ENCODE results near the gene PODXL.

The PODXL gene

GRCh38 chr7:131556053-131556908 is at the start of gene PODXL:
TSS of gene PODXL (minus strand) at chr7:131556628. CDS start at chr7:131556359, 269 bp downstream.
- peak; percentile 11 for DNase-seq (ENCODE audit: low read depth)

GRCh38 chr7:131605280-131605878 is 49.0 kb upstream of the PODXL start:
- no peak for DNase-seq (ENCODE audit: low read depth)

GRCh38 chr7:131604841-131605279 is 48.4 kb upstream of the PODXL start:
- no peak for DNase-seq (ENCODE audit: low read depth)

- DNase-seq (ENCODE audit: low read depth) = no peak
These were observed 47.5 kb upstream of the PODXL start for GRCh38 chr7:131603932-131604331.

- no peak for DNase-seq (ENCODE audit: low read depth)
These were observed 46.6 kb upstream of the PODXL start for GRCh38 chr7:131602994-131603372.

GRCh38 chr7:131602304-131602993 is 46.0 kb upstream of the PODXL start:
- DNase-seq (ENCODE audit: low read depth) = no peak

GRCh38 chr7:131600085-131600881 is 43.9 kb upstream of the PODXL start:
- no peak for DNase-seq (ENCODE audit: low read depth)

GRCh38 chr7:131596785-131597184 is 40.4 kb upstream of the PODXL start:
- DNase-seq (ENCODE audit: low read depth) = no peak

- DNase-seq (ENCODE audit: low read depth) = no peak
These were observed 39.3 kb upstream of the PODXL start for GRCh38 chr7:131595699-131596098.

GRCh38 chr7:131591687-131592319 is 35.4 kb upstream of the PODXL start:
- no peak for DNase-seq (ENCODE audit: low read depth)

GRCh38 chr7:131587315-131587923 is 31.0 kb upstream of the PODXL start:
- DNase-seq (ENCODE audit: low read depth) = no peak

- no peak for DNase-seq (ENCODE audit: low read depth)
These were observed 30.3 kb upstream of the PODXL start for GRCh38 chr7:131586759-131587158.

- DNase-seq (ENCODE audit: low read depth) = no peak
These were observed 29.8 kb upstream of the PODXL start for GRCh38 chr7:131586259-131586658.

GRCh38 chr7:131583430-131583829 is 27.0 kb upstream of the PODXL start:
- DNase-seq (ENCODE audit: low read depth) = no peak

GRCh38 chr7:131581241-131582051 is 25.0 kb upstream of the PODXL start:
- no peak for DNase-seq (ENCODE audit: low read depth)

GRCh38 chr7:131578602-131579001 is 22.2 kb upstream of the PODXL start:
- DNase-seq (ENCODE audit: low read depth) = no peak

- no peak for DNase-seq (ENCODE audit: low read depth)
These were observed 18.3 kb upstream of the PODXL start for GRCh38 chr7:131574741-131575140.

GRCh38 chr7:131570401-131570800 is 14.0 kb upstream of the PODXL start:
- no peak for DNase-seq (ENCODE audit: low read depth)

- no peak for DNase-seq (ENCODE audit: low read depth)
These were observed 12.5 kb upstream of the PODXL start for GRCh38 chr7:131568970-131569369.

- DNase-seq (ENCODE audit: low read depth) = no peak
These were observed 12.1 kb upstream of the PODXL start for GRCh38 chr7:131568510-131568909.
